Raji (cell line): ENCODE results near the gene CTRB2.

Source experiments
- POLR2A ChIP-seq: IDR thresholded peaks from 2 replicates; pipeline ENCODE4 v1.6.1; 2011; ENCODE audit warnings: low read depth, low read length, control low read depth; ENCODE audit not compliant: insufficient read depth

CTRB2 gene

DNA sequence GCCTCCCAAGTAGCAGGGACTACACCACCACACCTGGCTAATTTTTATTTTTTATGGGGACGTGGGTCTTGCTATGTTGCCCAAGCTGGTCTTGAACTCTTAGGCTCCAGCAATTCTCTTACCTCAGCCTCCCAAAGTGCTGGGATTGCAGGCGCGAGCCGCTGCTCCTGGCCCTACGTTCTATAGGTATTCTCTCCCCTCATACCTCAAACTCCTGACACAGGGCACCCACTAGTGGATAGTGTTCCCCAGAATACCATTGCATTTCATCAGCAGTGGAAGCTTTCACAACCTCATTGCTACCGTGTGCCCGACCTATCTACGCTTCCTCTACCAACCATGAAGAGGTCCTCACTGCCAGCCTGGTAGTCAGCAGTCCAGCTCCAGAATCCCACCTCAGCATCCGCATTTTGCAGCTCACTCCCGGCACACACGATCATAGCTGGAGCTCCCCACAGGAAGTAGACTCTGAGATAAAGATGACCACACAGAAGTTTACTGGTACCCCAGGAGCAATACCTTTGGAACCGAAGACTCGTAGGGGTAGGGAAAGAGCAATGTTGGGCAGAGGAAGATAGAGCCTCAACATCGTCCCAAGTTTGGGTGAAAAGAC is 9.3 kb downstream of the CTRB2 start:
- TF ChIP-seq POLR2A, result no peak

DNA sequence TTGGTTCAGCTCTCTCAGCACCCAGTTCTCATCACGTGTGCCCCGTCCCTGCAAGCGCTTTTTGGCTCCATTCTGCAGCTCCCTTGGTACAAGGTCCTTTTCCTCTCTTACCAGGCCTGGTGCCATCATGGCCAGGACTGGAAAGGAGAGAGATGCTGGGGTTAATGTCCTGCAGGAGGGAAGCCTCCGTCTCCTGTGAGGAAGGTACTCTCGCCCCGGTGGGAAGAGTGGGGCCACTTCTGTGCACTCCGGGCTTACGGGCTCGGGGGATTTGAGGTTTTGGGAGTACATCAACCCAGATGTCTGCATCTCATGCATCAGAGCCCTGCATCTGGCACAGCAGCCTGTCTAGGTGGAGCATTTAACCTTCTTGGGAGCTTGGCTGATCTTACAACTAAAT is 10.1 kb downstream of the CTRB2 start:
- no peak for TF ChIP-seq POLR2A

DNA sequence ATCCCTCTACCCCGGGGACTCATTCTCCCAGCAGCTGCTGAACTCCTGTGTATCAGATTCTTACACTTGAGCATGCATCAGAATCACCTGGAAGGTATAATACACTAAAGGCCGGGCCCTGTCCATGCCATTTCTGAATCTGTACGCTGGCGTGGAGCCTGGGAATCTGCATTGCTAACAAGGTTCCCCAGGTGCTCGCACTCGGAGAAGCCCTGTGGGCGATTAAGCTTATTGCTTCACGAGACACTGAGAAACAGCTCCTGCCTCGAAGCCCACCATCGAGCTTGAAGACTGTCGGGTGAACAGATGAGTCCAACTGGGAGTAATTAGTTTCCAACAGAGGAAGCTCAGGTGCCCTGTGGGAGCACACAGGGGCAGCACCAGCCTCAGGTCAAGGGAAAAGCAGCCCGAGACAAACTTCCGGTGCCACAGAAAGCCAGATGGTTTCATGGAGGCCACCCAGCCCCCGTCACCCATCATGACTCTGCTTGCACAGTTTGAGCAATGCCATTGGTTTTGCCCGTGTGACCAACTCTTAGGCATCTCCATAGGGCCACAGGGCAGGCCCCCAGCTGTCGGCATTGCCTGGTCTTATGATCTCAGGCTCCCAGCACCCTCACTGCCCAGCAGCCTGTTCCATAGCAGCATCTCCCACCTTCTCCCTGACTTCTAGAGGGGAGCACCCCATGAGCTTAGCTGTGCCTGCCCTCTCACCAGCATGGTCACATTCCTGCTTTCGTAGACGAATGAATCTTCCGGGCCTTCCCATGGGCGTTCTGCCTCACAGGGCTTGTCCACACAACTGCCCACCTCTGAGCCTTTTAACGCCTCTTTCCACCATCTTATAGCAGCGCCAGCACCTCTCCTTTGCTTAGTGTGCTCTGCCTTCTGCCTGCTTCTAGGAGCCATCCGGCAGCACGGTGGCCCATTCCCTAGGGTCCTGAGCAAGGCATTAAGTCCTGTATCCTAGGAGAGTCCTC is 10.9 kb downstream of the CTRB2 start:
- no peak for TF ChIP-seq POLR2A

DNA sequence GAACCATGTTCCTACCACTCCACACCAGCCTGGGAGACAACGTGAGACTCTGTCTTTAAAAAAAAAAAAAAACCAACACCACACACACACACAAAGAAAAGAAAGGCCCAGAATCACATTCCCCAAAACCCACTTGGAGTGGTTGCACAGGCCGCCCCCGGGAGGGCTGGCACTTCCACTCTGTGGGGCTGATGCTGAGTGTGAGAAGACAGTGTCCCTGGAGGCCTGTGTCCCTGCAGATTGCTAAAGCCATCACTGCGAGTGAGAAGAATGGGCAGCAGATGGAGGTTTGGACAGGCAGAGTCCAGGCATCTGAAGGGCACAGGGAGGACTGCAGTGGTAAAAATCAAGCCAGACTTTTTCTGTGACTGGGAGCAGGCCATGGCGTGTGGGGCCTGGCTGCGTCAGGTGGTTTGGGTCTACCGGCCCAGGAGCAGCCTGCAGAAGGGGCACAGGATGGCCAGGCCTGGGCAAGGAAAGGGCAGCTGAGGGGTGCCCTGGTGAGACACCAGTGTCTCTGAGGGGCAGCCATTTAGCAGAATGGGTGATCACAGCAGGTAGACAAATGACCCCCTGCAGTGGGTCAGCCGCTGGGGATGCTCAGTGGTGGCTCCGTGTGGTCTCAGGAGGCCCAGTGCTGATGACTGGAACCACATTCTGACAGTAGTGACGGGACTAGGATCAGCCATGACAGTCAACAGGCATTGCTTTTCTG is 13.1 kb downstream of the CTRB2 start:
- no peak for TF ChIP-seq POLR2A

DNA sequence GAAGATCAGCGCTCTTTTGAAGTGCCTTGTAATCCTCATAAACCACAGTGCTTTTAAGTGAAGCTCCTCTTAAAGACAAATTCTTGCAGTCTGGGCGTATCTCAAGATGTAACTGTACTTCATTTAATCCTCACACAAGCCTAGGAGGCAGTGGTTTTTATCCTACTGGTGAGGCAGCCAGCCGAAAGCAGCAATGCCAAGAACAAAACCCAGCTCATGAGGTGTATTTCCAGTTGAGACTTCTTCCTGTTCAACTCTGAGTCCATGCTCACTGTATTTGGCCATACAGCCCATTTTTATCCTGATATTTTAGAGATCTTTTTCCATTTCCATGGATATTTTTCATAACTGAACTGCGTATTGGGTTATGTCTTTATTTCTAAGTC is 13.7 kb downstream of the CTRB2 start:
- no peak for TF ChIP-seq POLR2A

DNA sequence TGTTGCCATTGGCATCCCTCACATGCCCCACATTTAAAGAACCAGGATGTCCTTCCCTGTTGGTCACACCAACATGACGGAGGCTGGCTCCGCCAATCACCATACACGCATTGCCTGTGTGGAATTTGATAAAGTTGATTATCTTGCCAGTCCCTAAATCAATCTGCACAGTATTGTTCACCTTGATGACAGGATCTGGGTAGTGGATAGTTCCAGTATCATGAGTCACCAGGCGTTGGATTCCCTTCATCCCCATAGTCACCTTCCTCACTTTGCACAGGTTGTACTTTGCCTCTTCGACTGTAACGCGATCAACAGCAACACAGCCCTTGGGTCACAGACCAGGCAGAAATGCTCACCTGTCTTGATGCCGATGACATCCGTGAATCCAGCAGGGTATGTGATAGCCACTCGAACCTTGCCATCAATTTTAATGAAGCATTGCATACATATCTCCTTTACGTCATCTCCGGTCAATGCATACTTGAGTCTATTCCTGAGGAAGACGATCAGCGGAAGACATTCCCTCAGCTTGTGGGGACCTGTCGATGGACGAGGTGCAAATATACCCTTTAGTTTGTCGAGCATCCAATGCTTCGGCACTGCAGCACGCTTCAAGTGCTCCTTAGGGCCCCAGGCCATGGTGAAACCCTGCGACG is 14.2 kb downstream of the CTRB2 start:
- no peak for TF ChIP-seq POLR2A

DNA sequence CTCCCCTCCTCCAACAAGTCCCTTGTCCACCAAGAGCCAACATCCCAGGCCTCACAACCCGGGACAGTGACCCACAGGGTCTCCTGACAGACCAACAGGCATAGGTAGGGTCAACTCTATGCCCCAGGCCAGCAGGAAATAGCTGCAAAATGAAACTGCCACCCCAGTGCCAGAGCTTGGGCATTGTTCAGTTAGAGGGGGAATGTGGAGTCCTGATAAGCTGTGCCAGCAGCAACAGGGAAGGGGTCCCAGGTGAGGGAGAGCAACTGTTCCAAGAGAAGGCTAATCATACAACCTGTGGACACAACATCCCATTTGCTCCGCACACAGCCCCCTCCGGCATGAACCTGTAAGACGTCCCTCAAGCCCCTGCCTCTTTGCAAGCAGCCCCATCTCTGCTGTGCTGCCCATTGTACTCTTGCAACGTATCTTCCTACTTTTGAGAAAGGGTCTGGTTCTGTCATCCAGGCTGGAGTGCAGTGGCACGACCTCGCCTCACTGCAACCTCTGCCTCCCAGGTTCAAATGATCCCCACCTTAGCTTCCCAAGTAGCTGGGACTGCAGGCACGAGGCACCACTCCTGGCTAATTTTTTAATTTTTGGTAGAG is 17.2 kb downstream of the CTRB2 start:
- TF ChIP-seq POLR2A, result no peak

DNA sequence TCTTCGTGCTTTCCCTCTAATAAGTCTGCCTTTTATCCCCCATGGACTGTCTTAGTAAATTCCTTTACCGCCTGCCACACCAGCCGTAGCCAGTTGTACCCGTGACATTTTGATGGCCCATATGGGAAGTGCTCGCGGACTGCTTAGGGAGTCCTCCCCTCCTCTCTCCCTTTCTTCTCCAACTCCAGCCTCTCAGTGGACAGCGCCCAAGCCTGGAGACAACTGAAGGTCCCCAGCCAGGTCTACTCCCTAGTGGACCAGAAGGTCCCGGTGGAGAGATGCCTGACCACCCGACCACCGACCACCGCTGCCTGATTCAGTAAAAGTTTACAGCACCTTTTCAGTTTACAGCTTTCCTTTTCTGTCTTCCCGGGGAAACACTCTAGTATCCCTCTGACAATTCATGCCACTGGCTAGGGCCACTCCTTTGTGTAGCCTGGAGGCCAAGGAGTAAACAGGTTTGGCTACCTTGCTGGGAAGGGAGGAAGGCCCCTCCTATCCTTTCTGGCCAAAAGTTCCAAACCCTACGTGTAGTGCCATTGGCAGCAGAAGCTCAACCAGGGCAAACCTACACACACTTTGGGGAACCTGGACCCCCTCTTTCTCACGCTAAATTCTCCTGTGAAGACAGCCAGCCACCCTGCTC is 18.0 kb downstream of the CTRB2 start:
- TF ChIP-seq POLR2A, result no peak

DNA sequence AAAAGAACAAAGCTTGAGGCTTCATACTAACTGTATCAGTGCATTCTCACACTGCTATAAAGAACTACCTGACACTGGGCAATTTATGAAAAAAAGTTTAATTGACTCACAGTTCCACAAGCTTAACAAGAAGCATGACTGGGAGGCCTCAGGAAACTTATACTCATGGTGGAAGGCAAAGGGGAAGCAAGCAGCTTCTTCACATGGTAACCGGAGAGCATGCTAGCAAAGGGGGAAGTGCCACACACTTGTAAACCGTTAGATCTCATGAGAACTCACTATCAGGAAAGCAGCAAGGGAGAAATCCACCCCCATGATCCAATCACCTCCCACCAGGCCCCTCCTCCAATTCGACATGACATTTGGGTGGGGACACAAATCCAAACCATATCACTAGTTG is 25.3 kb downstream of the CTRB2 start:
- TF ChIP-seq POLR2A, result no peak

DNA sequence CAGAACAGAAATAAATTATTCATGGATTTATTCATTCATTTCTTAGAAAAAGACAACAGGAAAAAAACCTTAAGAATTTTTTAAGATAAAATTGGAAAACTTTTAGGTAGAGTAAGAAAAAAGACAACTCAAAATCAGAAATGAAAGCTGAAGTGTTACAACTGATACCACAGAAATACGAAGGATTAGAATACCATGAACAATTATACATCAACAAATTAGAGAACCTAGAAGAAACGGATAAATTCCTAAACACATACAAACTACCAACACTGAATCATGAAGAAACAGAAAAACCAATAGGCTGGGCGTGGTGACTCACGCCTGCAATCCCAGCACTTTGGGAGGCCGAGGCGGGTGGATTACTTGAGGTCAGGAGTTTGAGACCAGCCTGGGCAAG is 27.8 kb downstream of the CTRB2 start:
- no peak for TF ChIP-seq POLR2A

DNA sequence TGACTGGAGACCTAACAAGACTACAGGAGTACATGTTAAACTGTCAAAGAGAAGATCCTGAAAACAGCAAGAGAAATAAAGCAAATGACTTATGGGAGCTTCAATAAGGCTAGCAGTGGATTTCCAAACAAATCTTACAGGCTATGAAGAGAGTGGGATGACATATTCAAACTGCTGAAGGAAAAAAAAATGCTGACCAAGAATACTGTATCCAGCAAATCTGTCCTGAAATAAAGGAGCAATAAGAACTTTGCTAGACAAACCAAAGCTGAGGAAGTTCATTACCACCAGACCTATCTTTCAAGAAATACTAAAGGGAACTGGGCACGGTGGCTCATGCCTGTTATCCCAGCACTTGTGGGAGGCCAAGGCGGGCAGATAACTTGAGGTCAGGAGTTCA is 30.0 kb downstream of the CTRB2 start:
- TF ChIP-seq POLR2A, result no peak

DNA sequence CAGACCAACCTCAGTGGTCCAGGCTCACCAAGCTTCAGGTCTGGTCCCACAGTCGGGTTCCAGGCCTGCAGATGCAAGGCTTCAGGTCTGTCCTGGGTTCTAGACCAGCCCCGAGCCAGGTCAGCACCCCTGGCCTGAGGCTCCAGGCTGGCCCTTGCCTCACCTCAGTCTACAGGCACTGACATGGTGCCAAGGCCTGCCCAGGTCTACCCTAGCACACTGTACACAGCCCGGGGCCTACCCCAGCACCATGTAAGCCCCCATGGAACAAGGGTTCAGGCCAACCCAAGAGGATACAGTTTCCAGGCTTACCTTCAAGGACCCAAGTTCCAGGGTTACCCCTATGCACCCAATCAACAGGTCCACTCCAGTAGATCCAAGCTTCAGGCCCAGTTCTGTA is 31.9 kb downstream of the CTRB2 start:
- no peak for TF ChIP-seq POLR2A

DNA sequence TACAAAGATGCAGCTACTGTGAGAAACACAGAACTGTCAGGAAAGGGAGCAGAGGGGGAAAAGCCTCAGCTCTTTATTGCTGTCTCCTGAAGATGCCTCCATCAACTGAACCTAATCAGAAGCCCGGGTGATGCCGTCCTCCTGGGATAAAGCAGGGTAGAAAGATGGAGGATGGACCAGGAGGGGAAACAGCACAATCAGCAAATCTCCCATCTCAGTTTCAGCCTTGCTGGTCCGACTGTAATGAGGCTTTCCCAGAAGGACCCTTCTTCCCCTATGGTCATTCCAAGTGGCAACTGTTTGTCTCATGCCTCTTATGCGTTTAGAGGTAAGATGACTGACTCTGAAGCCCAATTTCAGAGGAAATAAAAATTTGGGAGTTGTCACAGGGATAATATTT is 34.4 kb downstream of the CTRB2 start:
- TF ChIP-seq POLR2A, result no peak

DNA sequence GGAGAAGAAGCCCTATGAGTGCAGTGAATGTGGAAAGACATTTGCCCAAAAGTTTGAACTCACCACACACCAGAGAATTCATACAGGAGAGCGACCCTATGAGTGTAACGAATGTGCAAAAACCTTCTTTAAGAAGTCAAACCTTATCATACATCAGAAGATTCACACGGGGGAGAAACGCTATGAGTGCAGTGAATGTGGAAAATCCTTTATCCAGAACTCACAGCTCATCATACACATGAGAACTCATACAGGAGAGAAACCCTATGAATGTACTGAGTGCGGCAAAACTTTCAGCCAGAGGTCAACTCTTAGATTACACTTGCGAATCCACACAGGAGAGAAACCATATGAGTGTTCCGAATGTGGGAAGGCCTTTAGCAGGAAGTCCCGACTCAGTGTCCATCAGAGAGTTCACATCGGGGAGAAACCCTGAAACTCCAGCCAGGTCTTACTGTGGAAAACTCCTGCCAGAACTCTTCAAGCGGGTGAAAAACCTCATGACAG is 37.0 kb downstream of the CTRB2 start:
- TF ChIP-seq POLR2A, result no peak
